HG03175 (cell line): ENCODE measurements around the gene NDUFA7.
"Not testable (repeated sequence)": the region's sequence is repeated elsewhere in the genome, so short reads cannot be mapped to it uniquely, and the experiment has no call there.

Experiments used
- ATAC-seq: cut with Tn5 transposase; IDR thresholded peaks from one replicate; pipeline ENCODE4 v1.9.1; 2021; ENCODE audit warnings: mild to moderate bottlenecking, moderate library complexity; ENCODE audit not compliant: unreplicated experiment

The NDUFA7 gene

DNA sequence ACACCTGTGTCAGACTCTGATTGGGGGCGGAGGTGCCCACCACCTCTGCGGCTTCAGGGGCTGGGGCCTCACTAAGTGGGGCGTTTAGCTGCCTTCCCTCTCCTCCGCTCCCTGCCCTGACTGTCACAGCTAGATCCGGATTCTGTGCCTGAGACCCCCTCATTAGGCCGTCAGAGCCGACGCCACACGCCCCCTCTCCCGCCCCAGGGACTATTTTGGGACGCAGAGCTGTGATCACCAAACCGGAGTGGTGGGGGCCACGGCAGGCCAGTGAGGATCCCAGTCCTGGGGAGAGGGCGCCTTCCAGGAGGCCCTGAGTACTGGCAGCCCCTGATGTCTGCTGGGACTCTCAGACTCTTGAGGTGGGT, 21.1 kb upstream of the NDUFA7 start:
- no peak for ATAC-seq

DNA sequence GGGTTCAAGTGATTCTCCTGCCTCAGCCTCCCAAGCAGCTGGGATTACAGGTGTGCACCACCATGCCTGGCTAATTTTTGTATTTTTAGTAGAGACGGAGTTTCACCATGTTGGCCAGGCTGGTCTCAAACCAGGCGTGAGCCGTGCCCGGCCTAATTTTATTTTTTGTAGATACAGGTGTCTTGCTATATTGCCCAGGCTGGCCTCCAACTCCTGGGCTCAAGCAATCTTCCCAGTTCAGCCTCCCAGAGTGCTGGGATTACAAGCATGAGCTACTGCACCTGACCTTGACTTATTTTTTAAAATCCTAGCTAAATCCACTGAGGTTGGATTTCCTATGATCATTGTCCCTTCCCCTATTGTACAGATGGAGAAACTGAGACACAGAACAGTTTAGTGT, 20.3 kb upstream of the NDUFA7 start:
- not testable (repeated sequence) for ATAC-seq

DNA sequence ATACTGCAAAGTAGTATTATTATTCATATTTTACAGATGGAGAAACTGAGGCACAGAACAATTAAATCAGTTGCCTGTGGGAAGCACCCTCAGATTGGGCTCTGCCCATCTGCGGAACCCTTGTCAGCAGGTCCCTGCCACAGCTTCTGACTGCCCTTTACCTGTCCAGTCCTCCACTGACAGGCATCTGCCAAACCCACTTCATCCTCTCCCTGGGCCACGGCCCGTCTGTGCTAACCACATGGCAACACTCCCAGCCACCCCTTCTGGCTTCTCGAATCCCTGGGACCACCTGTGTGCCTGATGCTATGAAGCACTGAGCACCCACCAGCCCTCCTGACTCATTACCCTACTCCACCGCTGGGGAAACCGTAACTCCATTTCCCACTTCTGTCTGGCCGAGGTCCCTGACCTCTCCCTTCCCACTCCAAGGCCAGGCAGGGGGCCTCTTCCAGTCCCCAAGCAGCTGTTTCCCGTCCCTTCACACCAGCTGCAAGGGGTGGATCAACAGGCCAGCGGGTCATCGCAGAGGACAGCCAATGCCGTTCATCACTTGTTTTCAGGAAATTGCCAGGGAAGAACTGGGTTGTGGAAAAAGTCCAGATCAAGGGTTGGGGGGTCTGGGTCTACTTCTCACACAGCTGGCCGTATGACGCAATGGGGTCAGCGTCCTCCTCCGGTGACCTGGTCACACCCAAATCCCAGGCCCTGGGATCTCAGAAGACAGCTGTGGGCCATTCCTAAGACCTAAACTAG, 19.3 kb upstream of the NDUFA7 start:
- ATAC-seq: no peak

DNA sequence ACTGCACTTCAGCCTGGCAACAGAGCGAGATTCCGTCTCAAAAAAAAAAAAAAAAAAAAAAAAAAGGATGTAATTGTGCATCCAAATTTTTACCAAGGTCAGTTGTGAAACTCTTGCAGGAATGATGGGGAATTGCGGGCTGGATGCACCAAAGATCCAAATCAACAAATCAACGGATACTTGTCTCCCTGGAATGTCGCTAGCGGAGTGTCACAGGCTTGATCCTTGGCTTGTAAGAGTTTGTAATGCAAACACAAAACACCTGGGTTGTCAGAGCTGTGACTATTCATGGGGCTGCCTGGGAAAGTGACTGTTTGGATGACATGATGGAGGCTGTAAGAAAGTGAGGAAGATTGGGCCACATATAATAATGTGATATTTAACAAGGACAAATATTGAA, 17.7 kb upstream of the NDUFA7 start:
- ATAC-seq: no peak

DNA sequence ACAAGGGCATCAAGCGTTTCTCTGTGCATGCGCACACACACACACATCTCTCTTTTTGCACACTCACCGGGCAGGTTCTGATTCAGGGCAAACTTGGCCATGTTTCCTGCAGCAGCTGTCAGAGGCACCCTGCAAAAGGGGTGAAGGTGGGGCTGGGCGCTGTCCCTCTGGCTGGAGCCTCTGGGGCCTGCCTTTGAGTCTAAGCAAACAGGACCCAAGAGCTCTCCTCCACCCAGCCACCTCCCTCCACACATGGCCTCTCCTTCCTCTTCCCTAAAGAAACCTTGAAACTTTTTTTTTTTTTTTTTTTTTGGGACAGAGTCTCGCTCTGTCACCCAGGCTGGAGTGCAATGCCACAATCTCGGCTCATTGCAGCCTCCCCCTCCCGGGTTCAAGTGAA, 16.6 kb upstream of the NDUFA7 start:
- ATAC-seq: no peak

DNA sequence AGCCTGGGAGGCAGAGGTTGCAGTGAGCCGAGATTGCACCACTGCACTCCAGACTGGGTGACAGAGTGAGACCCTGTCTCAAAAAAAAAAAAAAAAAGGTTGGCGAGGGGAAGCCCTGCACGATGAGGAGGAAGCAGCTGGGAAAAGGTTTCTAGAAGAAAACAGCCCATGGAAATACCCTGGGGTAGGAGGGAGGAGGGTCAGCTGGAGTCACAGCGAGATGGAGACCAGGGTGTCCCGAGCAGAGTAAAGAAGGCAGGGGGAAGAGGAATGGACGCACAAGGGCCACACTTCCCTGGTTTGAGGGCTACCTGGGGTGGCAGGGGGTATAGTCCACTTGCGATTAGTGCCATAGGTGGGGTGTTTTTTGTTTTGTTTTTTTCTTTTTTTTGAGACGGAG, 15.5 kb upstream of the NDUFA7 start:
- no peak for ATAC-seq

DNA sequence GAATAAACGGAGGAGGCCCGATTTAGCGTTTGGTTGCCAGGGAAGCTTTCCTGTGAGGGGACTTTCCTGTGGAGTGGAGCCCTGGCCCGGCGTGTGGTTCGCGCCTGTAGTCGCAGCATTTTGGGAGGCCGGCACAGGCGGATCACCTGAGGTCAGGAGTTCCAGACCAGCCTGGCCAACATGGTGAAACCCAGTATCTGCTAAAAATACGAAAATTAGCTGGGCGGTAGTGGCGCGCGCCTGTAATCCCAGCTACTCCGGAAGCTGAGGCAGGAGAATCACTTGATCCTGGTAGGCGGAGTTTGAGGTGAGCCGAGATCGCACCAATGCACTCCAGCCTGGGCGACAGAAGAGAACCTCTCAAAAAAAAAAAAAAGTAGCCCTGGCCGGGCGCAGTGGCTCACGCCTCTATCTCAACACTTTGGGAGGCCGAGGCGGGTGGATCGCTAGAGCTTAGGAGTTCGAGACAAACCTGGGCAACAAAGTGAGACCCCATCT, 14.9 kb upstream of the NDUFA7 start:
- ATAC-seq: no peak

DNA sequence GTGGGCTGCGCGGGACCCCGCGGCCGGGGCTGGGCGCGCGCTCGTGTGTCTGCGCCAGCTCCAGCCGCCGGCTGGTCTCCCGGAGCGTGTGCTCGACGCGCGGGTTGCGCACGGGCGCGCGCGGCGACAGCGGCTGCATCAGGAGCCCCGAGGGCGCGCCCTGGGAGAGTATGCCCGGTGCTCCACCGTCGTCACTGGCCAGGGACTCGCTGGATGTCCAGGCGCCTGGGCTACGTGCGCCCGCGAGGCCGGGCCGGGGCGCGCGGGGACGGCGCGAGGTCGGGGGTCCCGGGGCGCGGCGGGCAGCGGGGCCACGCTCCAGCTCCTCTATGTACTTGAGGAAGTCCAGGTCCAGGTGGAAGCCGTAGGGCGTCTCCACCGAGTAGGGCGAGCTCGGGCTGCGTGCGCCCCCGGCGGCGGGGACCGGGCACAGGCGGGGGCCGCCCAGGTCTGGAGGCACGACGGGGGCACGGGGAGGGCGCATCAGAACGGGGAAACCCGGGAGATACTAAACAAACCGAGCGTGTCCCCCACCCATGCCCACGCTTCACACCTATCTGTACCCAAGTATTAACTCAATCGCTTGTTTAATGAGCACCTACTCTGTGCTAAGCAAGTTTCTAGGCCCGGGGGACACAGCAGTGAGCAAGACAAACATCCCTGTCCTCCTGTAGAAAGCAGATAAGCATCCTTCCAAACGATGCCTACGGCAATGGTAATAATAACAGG, 14.3 kb upstream of the NDUFA7 start:
- ATAC-seq: no peak

DNA sequence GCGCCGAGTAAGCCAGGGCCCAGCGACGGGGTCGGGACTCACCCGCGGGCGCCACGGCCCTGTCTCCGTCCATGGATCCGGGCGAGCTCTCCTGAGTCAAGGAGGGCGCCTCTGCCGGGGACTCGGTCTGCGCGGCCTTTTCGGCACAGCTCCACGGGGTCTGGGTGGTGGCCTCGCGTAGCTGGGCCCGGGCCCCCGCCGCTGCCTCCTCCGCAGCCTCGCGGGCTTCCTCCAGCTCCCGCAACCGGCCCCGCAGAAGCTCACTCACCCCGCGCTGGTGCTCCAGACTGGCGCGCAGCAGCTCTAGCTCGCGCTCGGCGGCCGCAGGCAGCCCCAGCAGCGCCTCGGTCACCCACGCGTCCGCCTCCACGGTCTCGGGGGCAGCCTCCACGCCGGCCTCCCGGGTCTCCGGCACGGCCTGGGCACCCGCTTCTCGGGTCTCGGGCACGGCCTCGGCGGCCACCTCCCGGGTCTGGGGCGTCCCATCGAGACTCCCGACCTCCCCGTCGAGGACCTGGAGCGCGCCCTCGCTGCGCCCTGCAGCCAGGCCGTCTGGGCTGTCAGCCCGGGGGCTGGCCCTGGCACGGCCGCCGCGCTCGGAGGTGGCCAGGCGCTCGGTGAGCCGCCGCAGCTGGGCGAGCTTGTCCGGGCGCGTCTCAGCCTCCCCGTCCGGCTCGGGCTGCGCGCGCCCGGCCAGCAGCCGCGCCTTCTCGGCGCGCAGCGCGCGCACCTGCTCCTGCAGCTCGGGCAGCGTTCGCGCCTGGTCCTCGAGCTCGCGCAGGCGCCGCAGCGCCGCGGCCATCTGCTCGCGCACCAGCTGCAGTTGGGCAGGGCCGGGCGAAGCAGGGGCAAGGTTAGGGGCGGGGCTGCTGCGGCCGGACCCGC, 13.5 kb upstream of the NDUFA7 start:
- ATAC-seq: no peak

DNA sequence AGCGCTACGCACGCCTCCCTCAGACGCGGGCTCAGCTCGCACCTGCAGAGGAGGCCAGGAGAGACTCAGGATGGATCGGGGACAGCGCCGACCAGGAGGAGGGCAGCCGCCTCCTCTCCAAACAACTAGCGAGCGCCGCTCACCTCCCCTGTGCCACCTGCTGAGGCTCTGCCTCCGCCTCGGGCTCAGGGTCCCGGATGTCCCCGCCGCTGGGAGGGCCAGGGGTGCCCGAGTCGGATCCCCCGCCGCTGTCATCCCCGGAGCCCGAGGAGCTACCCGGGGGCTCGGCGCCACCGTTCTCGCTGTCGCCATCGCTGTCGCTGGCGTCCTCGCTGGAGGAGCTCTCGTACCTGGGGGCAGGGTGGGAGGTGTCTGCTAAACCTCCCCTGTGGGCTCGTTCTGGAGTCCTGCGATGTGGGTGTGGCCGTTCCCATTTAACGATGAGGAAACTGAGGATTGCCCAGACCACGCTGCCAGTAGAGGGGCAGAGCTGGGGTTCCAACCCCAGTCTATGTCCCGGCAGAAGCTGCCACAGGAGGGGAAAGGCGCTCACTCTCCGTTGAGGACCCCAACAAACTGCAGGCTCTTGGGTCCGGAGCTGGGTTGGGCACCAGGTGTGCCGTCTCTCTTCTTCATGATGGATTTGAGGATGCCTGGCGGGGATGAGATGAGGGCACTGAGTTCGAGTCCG, 12.7 kb upstream of the NDUFA7 start:
- no peak for ATAC-seq

DNA sequence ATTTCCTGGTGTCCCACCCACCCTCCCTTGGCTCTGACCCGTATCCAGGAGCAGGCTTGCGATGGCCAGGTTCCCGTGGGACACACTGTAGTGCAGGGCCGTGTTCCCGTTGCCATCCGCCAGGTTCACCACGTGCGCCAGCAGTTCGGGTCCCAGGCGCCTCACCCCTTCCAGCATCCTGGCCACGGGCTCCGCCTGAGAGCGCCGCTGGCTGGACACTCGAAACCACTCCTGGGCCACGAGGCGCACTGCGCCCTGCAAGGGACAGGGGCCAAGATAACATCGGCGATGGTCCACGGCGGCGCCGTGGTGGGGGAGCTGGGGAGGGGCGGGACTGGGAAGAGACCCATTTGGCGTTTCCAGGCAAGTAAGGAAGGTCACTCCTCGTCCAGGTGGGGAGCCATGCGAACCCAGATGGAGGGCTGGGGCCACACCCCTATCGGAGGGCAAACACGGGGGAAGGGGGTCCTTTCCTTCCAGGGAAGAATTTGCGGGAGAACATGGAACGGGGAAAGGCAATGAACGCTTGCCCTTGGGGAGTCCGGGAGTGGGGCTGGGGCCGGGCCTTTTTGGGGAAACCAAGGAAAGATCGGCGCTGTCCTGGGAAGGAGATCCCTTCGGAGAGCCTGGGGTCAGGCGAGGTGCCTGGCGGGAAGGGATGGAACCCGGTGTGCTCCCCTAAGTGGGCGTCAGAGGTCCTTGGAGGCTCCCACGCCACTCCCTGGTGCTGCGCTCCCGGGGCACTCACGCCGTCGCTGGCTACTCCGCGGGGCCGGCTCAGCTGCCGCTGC, 12.0 kb upstream of the NDUFA7 start:
- no peak for ATAC-seq

DNA sequence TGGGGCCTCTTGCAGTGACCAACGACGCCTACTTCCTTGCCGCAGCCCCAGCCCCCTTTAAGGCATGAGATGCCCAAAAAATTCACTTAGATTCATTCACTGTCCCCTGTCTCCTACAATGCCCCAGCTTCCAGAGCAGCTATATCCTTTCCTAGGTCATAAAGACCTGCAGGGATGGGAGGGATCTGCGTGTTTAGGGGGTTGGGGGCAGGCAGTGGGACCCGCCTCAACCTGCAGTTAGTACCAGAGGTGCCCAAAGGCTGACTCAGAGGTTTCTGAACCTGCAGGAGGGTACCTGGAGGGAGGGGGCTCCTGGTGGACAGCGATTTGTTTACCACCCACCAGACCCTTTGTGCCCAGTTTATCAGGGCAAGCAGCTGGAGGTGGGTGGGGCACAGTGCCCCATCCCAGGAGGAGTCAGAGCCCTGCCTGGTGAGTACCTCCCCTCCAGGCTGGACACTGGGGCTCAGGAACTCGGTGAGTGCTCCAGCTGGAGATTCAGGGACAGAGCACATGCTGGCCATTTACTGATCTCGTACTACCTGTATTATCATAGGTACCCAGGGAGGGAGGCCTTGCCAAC, 10.2 kb upstream of the NDUFA7 start:
- ATAC-seq: no peak

DNA sequence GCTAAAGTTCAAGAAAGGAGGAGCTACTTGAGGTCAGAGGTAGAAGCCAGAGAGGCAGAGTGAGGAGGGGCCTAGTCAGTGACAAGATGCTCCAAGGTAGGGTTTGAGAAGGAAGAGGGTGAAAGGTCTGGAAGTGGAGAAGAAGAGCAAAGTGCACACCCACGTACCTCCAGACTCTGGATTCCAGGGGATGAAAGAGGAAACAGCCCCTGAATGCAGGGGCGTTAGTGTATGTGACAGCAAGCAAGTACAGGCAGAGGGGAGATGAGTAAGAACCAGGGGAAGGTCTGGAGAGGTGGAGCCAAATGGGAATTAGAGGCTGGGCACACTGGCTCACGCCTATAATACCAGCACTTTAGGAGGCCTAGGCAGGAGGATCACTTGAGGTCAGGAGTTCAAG, 8.8 kb upstream of the NDUFA7 start:
- no peak for ATAC-seq

DNA sequence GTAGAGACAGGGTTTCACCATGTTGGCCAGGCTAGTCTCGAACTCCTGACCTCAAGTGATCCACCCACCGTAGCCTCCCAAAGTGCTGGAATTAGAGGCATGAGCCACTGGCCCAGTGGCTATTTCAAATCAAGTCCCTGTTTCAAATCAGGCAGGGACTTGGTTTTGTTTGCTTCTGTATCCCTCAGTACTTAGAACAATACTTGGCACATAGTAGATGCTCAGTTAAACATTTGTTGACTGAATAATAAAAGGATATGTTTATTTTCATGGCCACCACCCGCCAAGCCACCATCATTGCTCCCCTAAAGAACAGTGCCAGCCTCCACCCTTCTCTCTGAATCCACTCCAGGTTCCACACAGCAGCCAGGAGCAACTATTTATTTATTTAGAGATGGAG, 4.3 kb upstream of the NDUFA7 start:
- ATAC-seq: no peak

DNA sequence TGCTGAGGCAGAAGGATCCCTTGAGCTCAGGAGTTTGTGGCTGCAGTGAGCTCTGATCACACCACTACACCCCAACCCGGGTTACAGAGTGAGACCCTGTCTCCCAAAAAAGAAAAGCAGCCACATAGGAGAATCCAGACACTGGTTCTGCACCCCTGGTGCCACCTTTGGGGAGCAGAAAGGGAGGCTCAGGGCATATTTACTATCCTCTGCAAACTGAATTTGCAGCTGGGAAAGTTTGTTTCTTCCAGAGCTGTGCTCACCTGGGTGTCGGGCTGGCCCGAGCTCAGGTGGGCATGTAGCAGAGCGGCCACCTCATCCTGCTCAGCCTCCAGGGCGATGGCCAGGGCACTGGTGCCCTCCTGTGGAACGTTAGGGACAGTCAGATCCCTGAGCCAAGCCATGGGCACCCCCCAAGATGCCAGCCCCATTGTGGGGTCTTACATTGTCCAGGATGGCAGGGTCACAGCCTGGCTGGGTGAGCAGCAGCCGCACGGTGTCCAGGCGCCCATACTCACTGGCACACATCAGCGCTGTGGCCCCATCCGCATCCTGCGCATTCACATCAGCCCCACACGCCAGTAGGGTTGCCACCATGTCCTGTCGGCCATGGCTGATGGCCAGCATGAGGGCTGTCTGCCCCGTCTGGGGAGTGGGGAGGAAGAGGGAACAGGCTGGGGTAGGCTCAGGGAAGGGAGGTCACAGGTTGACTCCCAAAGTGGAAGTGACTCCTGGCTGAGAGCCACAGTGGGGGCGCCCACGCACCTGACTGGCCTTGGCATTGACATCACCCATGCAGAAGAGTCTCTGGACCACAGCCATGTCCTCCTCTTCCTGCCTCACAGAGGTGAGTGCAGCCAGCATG, 3.2 kb upstream of the NDUFA7 start:
- ATAC-seq: no peak

DNA sequence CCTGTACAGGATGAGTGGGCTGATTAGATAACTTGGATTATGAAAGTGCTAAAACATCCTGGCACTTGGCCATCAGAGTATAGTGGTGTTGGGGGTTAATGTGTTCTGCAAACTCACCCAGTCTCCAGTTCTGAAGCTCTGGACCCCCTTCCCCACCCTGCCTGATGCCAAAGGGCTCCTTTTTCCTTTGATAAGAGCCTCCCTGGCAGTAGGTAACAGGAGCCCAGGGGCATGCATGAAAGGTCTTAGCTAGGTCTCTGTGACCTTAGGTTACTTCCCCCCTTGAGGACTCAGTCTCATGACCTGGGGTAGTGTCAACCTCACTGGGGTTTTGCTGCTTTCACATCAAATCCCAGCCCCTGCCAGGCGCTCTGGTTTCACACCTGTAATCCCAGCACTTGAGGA, 2.6 kb upstream of the NDUFA7 start:
- no peak for ATAC-seq

DNA sequence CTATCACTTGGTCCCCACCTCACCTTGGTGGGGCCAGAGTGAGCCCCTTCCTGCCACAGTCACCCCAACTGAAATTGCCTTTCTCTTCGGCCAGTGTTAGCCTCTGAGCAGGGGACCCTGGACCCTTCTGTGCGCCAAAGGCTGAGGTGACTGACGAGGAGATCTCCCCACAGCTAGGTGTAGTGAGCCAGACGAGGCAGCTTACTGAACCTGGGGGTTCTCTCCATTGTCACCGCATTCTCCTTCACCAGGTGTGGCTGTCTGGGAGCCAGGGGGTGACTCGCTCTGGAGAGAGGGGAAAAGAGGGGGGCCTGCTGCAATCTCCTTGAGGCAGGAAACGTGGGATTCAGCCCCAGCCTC, 1.4 kb upstream of the NDUFA7 start:
- no peak for ATAC-seq

DNA sequence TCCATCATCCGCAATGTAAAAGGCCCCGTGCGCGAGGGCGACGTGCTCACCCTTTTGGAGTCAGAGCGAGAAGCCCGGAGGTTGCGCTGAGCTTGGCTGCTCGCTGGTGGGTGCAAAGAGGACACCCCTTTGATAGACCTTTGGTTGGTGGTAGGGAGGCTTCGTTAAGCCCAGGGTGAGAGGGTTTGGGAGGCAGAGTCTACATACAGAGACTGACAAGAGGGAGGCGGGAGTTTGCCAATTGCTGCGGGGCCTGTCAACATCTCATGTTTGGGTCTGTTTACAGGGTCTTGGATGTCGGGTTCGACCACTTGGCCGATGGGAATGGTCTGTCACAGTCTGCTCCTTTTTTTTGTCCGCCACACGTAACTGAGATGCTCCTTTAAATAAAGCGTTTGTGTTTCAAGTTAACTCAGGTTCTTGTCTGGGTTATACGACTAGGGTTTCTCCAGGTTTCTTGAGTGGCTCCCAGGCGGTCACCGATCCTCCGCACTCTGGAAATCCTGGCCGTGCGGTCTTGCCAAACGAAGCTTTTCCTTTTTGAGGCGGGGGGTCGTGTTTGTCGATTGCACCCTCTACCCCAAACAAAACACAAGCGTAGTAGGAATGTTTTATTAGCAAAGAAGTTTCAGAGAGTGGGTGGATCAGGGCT, 937 bp upstream of the NDUFA7 start:
- no peak for ATAC-seq
